NOMO-1 treated with dmso at 0.1 percent for 144 hours (cell line): ENCODE results near the gene SPO11.

ENCODE experiments used
- DNase-seq: peaks from one replicate; lab custom pipeline; 2025; ENCODE audit not compliant: unreplicated experiment; lab: John Stamatoyannopoulos, UW

SPO11 gene

GRCh38 chr20:57374931-57375651 is 45.5 kb downstream of the SPO11 start:
- DNase-seq = peak; percentile 56

- no peak for DNase-seq
Measured at GRCh38 chr20:57375652-57376230, 46.1 kb downstream of the SPO11 start.

- DNase-seq = no peak
Measured at GRCh38 chr20:57377350-57377749, 47.7 kb downstream of the SPO11 start.

GRCh38 chr20:57378107-57378506 is 48.5 kb downstream of the SPO11 start:
- DNase-seq = no peak

- no peak for DNase-seq
Measured at GRCh38 chr20:57378646-57379262, 49.2 kb downstream of the SPO11 start.

- no peak for DNase-seq
Measured at GRCh38 chr20:57379263-57379647, 49.7 kb downstream of the SPO11 start.

- DNase-seq = no peak
Measured at GRCh38 chr20:57380081-57380750, 50.6 kb downstream of the SPO11 start.

- DNase-seq = peak; percentile 61
Measured at GRCh38 chr20:57381596-57382503, 52.2 kb downstream of the SPO11 start.

- DNase-seq = no peak
Measured at GRCh38 chr20:57382516-57382915, 52.9 kb downstream of the SPO11 start.

GRCh38 chr20:57383447-57384347 is 54.1 kb downstream of the SPO11 start:
- no peak for DNase-seq

GRCh38 chr20:57384486-57384885 is 54.9 kb downstream of the SPO11 start:
- no peak for DNase-seq

GRCh38 chr20:57384953-57385761 is 55.6 kb downstream of the SPO11 start:
- DNase-seq = no peak

GRCh38 chr20:57385940-57386339 is 56.3 kb downstream of the SPO11 start:
- no peak for DNase-seq

- no peak for DNase-seq
Measured at GRCh38 chr20:57386762-57387161, 57.2 kb downstream of the SPO11 start.

- no peak for DNase-seq
Measured at GRCh38 chr20:57387463-57387862, 57.9 kb downstream of the SPO11 start.

GRCh38 chr20:57387945-57388371 is 58.4 kb downstream of the SPO11 start:
- no peak for DNase-seq

GRCh38 chr20:57388953-57389694 is 59.5 kb downstream of the SPO11 start:
- DNase-seq = peak; percentile 67
